T-helper 2 cell treated with Interferon-gamma antibody and Interleukin-4, amounts not matched to agents 100 ng/mL and 5 ng/mL, for 36 hours (primary cell): Measurements from ENCODE around the gene JAGN1. TPM values are rescaled to one million over a fixed set of nuclear protein-coding genes. Genes with fewer than 3 reads are reported as not detected.

Source experiments
- intact Hi-C: fragments of 100-400 bp; cut with micrococcal nuclease; formaldehyde crosslinking; loops from one replicate; pipeline ENCODE4 v1.15.1; 2023
- total RNA-seq: library from RNA; stranded (reverse); gene quantifications from 2 replicates; pipeline ENCODE4 v1.2.3, GENCODE V29; 2022

Gene JAGN1
- total RNA-seq, 1 donor from 2014 or later = 25.3 TPM

DNA sequence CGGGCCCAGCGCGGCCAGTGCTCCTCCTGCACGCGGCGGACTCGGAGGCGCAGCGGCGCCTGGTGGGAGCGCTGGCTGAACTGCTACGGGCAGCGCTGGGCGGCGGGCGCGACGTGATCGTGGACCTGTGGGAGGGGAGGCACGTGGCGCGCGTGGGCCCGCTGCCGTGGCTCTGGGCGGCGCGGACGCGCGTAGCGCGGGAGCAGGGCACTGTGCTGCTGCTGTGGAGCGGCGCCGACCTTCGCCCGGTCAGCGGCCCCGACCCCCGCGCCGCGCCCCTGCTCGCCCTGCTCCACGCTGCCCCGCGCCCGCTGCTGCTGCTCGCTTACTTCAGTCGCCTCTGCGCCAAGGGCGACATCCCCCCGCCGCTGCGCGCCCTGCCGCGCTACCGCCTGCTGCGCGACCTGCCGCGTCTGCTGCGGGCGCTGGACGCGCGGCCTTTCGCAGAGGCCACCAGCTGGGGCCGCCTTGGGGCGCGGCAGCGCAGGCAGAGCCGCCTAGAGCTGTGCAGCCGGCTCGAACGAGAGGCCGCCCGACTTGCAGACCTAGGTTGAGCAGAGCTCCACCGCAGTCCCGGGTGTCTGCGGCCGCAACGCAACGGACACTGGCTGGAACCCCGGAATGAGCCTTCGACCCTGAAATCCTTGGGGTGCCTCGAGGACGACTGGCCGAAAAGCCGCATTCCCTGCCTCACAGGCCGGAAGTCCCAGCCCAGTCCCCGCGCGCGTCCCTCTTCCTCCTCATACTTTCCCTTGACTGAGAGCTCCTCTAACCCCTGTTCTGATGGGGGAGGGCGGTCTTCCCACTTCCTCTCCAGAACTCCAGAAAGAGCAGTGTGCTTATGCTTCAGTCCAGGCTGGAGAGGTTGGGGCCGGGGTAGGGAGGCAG lies 25.1 kb downstream of the JAGN1 start:
- intact Hi-C loops = loop anchor here (1.0 kb wide), 1 partner anchor 25 kb away; the partner anchor contains the start of gene JAGN1

DNA sequence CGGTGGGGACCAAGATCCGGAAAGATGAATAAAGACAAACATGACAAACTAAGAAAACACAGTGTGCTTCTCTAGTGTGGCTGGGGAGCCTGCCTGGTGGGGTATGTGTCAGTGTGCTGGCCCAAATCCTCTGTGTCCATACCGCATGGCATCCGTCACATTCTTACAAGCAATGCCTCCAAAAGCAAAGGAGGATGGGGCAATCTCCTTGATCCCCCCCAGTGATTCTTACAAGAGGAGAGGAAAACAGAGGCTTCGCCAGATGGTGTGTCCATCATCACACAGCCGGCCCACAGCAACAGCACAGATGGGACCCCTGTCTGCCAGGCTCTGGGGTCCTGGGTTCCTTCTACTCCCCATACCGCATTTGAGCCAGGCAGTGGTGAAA lies 25.9 kb downstream of the JAGN1 start:
- intact Hi-C loops = no loop called here

DNA sequence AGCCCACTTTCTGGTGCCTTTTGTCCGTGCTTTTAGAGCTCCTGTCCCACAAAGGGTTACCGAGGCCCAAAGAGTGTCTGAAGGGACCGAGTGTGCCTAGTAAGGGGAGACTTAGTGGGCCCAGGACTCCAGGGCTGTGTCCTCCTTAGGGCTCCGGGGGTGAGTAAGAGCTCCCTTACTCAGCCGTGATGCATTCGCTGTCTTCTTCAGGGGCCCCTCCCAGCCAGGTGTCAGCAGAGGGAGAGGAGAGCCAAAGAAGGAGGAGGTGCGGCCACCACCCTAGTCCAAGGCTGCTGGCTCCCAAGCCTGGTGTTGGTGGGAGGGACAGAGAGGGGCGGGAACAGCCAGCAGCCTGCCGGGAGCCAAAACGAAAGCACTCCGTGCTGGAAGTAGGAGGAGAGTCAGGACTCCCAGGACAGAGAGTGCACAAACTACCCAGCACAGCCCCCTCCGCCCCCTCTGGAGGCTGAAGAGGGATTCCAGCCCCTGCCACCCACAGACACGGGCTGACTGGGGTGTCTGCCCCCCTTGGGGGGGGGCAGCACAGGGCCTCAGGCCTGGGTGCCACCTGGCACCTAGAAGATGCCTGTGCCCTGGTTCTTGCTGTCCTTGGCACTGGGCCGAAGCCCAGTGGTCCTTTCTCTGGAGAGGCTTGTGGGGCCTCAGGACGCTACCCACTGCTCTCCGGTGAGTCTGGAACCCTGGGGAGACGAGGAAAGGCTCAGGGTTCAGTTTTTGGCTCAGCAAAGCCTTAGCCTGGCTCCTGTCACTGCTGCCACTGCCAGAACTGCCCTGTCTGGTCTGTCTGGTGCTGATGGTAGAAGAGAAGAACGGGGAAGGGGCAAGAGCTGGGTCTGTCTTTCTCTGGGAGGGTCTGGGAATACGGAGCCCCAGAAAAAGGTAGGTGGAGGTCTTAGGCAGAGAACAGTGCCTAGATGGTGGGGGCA lies 26.6 kb downstream of the JAGN1 start, which contains the start of gene IL17RC:
Gene IL17RC, plus strand, starts transcription at position 365 of the 947 bp plus-strand sequence. Its CDS starts 218 bp downstream, at position 583.
- intact Hi-C loops = no loop called here

DNA sequence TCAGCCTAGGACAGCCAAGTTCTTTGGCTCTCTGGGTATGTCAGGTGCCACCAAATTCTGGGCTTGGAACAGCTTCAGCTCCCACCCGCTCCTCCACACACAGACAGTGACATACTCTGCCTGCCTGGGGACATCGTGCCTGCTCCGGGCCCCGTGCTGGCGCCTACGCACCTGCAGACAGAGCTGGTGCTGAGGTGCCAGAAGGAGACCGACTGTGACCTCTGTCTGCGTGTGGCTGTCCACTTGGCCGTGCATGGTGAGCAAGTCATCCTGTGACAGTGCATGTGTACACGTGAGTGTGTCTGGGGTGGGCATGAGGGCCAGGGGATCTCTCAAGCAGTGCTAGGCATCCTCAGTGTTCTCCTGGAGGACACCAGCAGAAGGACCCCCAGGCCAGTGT lies 27.4 kb downstream of the JAGN1 start:
- intact Hi-C loops = no loop called here

DNA sequence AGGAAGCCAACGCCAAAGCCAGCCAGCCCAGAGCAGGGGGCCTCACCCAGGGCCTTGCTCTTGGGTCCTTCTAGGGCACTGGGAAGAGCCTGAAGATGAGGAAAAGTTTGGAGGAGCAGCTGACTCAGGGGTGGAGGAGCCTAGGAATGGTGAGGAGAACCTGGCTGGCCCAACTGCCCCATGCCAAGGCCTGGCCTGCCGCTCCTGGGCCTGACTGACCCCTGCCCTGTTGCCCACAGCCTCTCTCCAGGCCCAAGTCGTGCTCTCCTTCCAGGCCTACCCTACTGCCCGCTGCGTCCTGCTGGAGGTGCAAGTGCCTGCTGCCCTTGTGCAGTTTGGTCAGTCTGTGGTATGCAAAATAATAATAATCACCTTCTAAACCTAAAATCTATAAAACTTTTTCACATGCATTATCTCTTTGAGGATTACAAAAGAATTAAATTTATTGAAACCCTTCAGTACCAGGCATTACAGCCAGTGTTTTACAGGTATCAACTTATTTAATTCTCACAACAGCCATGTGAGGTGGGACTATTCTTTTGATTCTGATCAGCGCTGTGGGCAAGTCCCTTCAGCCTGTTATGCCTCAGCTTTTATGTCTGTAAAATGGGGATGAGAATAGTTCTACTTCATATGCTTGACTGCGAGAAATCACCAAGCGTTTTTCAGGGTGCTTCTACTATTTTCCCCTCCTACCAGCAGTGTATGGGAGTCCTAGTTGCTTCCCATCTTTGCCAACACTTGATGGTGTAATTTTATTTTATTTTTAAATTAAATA lies 28.0 kb downstream of the JAGN1 start:
- intact Hi-C loops = no loop called here

DNA sequence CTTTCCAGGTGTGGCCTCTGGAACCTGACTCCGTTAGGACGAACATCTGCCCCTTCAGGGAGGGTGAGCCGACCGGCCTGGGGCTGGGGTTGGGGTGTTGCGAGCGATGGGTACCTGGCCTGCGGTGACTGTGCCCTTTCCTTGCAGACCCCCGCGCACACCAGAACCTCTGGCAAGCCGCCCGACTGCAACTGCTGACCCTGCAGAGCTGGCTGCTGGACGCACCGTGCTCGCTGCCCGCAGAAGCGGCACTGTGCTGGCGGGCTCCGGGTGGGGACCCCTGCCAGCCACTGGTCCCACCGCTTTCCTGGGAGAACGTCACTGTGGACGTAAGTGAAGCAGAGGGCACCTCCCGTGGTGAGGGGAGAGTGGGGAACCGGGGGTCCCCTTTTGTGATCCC lies 37.7 kb downstream of the JAGN1 start:
- intact Hi-C loops = no loop called here

DNA sequence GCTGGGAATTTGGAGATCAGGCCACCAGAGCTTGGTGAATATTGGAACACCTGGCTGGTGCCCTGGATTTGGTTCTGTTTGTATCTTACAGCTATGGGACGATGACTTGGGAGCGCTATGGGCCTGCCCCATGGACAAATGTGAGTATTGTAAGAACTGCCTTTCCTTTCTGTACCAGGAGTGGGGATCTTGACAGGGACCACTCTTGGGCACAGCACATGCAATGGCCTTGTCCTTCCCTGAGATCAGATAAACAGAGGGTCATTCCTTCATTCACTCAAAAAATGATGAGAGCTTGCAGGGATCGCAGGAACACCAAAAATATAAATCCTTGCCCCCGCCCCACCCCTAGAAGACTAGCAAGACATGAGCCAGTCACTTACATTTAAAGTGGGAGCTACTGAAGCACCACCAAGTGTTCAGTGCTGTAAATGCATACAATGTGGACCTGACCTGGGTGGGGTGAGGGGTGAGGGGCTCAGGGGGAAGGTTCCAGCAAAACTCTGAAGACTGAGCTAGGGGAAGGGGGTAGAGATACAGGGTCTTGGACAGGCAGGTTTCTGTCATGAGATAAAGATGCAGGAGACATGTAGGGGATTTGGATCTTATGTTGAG lies 40.5 kb downstream of the JAGN1 start:
- intact Hi-C loops = loop anchor here (5.0 to 10.0 kb wide), 6 partner anchors 81 to 429 kb away; partner anchors contain the start of genes BRK1, MTMR14 and TATDN2

DNA sequence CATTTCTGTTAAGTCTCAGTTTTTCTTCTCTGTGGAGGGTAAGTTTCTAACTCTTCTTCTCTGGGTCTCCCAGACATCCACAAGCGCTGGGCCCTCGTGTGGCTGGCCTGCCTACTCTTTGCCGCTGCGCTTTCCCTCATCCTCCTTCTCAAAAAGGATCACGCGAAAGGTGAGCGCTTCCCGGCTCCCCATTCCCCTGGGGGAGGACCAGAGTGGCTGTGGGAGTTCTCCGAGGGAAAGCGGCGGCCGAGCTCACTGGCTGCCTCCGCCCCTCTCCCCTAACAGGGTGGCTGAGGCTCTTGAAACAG lies 42.1 kb downstream of the JAGN1 start:
- intact Hi-C loops = loop anchor here (2.0 to 10.0 kb wide), 9 partner anchors 42 to 536 kb away; partner anchors contain the start of genes ARPC4, BRK1, JAGN1 and MTMR14

DNA sequence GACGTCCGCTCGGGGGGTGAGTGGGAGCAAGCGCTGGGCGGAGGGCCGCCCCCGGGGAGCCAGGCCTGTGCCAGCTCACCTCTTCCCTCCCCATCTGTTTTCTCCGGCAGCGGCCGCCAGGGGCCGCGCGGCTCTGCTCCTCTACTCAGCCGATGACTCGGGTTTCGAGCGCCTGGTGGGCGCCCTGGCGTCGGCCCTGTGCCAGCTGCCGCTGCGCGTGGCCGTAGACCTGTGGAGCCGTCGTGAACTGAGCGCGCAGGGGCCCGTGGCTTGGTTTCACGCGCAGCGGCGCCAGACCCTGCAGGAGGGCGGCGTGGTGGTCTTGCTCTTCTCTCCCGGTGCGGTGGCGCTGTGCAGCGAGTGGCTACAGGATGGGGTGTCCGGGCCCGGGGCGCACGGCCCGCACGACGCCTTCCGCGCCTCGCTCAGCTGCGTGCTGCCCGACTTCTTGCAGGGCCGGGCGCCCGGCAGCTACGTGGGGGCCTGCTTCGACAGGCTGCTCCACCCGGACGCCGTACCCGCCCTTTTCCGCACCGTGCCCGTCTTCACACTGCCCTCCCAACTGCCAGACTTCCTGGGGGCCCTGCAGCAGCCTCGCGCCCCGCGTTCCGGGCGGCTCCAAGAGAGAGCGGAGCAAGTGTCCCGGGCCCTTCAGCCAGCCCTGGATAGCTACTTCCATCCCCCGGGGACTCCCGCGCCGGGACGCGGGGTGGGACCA lies 42.6 kb downstream of the JAGN1 start:
- intact Hi-C loops = loop anchor here (1.0 to 10.0 kb wide), 14 partner anchors 13 to 536 kb away; partner anchors contain the start of genes ARPC4, BRK1, BRPF1 and JAGN1

DNA sequence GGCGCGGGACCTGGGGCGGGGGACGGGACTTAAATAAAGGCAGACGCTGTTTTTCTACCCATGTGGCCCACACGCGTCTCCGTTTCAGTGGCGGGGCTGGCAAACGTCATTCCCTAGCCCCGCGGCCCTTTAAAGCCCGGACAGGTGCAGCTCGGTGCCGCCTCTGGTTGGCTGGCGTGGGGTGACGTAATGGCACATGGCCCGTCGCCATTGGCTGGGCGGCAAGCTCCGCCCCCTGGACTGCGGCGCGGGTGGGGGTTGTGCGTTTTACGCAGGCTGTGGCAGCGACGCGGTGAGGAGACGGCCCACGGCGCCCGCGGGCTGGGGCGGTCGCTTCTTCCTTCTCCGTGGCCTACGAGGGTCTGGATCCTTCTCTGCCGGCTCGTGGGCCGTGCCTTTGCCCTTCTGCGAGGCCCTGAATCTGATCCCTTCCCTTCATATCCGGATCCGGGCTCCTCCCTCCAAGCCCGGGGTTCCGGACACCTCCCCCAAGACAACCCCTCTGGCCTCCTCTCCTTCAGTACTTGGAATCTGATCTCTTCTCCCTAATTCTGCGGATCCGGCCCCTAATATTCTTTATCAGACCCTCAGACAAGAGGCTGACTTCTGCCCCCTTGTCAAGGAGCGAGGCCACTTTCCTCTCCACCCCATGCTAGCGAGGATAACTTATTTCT lies 43.3 kb downstream of the JAGN1 start, which contains the start of gene CRELD1:
Gene CRELD1, plus strand, starts transcription at position 274 of the 674 bp plus-strand sequence. CDS start 605 bp downstream, outside the sequence.
- intact Hi-C loops = loop anchor here (1.0 to 10.0 kb wide), 14 partner anchors 13 to 537 kb away; partner anchors contain the start of genes ARPC4, BRK1, BRPF1 and JAGN1

DNA sequence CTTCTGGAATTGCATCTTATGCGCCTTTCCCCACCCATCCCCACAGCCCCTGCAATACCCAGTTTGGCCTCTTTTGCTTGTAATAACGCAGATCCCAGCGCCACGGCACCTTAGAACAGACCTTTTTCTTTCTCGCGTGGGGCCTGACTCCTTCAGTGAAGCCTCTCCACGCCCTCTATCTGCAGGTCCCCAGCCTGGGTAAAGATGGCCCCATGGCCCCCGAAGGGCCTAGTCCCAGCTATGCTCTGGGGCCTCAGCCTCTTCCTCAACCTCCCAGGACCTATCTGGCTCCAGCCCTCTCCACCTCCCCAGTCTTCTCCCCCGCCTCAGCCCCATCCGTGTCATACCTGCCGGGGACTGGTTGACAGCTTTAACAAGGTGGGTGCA lies 43.8 kb downstream of the JAGN1 start:
- intact Hi-C loops = loop anchor here (5.0 to 10.0 kb wide), 6 partner anchors 78 to 432 kb away; partner anchors contain the start of genes BRK1, MTMR14 and TATDN2

DNA sequence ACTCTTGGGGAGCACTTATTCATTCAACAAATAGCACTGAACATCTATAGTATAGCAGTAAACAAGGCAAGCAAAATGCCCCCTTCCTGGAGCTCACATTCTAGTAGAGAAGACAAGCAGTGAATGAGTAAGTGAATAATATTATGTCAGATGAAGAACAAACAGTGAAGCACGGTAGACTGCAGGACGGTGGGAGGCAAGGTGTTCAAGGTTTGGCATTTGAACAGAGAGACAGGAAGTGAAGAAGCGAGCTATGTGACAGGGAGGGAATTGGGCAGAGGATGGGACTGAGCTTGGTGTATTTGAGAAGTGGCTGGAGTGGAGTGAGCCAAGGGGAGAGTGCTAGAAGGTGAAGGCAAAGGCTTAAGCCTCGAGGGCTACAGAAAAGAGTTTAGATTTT lies 44.6 kb downstream of the JAGN1 start:
- intact Hi-C loops = loop anchor here (5.0 to 10.0 kb wide), 6 partner anchors 77 to 433 kb away; partner anchors contain the start of genes BRK1, MTMR14 and TATDN2

DNA sequence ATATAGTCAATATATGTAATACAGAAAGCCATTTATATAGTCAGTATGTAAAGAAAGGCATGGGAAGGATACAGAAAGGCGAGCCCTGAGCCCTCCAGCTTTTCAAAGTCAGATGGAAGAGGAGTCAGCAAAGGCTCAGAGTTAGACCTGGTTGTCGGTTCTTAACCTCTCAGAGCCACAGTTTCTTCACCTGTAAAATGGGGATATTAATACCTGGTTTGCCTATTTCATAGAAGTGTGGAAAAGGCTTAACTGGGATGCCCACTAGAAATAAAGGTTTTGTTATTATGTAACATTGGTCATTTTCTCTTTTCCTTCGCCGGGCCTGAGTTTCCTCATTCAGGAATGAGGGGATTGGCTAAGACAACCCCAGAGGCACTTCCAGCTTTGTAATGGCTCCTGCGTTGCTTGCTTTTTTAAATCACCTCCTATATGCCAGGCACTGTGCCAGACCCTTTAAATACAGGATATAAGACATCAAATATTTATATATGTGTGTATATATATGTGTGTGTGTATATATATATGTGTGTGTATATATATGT lies 45.6 kb downstream of the JAGN1 start:
- intact Hi-C loops = loop anchor here (10.0 kb wide), 1 partner anchor 291 kb away; the partner anchor contains the start of gene MTMR14

DNA sequence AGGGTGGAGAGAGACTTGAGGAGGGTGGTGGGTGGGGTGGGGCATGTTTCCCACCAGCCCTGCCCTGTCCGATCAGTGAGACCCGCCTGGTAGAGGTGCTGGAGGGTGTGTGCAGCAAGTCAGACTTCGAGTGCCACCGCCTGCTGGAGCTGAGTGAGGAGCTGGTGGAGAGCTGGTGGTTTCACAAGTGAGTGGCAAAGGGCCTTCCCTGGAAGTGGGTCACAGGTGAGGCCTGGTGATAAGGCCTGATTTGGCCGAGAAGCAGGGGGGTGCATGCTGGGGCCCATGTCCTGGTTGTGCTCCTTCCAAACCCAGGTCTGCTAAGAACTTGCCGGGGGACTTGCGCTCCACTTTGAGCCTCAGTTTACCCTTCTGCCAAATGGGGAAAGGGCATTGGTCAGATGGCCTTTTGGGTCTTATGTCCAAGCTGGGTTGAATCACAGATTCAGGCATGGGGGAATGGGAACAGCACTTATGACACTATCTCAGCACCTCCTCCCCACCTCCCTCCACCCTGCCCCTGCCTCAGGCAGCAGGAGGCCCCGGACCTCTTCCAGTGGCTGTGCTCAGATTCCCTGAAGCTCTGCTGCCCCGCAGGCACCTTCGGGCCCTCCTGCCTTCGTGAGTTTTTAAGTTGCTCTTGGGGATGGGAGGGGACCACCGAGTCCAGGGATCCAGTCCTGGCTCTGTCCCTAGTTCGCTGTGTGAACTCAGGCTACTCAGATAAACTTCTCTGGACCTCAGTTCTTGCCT lies 47.3 kb downstream of the JAGN1 start:
- intact Hi-C loops = loop anchor here (10.0 kb wide), 1 partner anchor 293 kb away; the partner anchor contains the start of gene MTMR14

DNA sequence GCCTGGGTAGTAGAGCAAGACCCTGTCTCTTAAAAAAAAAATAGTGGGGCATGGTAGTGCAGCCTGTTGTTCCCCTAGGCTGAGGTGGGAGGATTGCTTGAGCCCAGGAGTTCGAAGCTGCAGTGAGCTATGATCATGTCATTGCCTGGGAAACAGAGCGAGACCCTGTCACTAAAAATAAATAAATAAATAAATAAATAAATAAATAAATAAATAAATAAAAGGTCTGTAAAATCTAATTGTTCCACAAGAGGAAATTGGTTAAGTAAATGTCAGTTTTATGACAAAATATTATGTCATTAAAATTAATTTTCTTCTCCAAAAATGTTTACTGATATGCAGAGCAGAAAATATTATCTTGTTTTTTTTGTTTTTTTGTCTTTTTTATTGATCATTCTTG lies 48.6 kb downstream of the JAGN1 start:
- intact Hi-C loops = loop anchor here (10.0 kb wide), 1 partner anchor 294 kb away; the partner anchor contains the start of gene MTMR14

DNA sequence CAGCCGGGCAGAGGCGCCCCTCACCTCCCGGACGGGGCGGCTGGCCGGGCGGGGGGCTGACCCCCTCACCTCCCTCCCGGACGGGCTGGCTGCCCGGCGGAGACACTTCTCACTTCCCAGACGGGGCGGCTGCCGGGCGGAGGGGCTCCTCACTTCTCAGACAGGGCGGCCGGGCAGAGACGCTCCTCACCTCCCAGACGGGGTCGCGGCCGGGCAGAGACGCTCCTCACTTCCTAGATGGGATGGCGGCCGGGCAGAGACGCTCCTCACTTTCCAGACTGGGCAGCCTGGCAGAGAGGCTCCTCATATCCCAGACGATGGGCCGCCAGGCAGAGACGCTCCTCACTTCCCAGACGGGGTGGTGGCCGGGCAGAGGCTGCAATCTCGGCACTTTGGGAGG lies 49.5 kb downstream of the JAGN1 start:
- intact Hi-C loops = loop anchor here (10.0 kb wide), 1 partner anchor 295 kb away; the partner anchor contains the start of gene MTMR14

DNA sequence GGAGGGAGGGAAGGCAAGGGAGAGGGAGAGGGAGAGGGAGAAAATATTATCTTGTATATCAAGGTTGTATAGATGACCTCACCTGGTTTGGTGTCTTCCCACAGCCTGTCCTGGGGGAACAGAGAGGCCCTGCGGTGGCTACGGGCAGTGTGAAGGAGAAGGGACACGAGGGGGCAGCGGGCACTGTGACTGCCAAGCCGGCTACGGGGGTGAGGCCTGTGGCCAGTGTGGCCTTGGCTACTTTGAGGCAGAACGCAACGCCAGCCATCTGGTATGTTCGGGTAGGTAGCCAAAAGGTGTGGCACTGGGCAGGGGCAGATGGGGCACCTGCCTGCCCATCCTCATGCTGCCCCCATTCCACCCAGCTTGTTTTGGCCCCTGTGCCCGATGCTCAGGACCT lies 50.3 kb downstream of the JAGN1 start:
- intact Hi-C loops = no loop called here
